AG10803 (cell line): ENCODE measurements around the gene HMX1.

Experiments used
- DNase-seq: peaks from one replicate; pipeline ENCODE4 v3.0.0; 2010; ENCODE audit warnings: low read depth
- H3K4me3 ChIP-seq: 2 replicates; pipeline ENCODE4 v1.5.1; 2011; ENCODE audit warnings: mild to moderate bottlenecking, low read length, control low read depth
- CTCF ChIP-seq: conservative IDR thresholded peaks from 2 replicates; pipeline ENCODE4 v1.5.1; 2011; ENCODE audit warnings: mild to moderate bottlenecking, low read length, control low read depth, inconsistent platforms

Gene HMX1

GRCh38 chr4:8819473-8820177 lies 52.0 kb downstream of the HMX1 start:
- no peak for TF ChIP-seq CTCF
- H3K4me3 ChIP-seq, result no peak overlapping the region
- no peak for DNase-seq

DNA sequence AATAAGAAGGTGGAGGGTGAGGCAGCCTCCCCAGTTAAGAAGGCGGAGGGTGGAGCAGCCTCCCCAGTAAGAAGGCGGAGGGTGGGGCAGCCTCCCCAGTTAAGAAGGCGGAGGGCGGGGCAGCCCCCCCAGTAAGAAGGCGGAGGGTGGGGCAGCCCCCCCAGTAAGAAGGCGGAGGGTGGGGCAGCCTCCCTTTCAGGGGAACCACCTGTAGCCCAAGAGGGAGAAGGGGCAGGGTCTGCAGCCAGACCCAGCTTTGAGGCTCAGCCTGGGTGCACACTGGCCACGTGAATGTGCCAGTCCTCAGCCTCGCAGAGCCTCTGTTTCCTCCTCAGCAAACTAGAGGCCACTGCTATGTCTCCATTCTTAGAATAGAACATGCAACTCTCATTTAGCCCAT lies 52.6 kb downstream of the HMX1 start:
- no peak for TF ChIP-seq CTCF
- no peak for DNase-seq
- H3K4me3 ChIP-seq, result no peak overlapping the region

DNA sequence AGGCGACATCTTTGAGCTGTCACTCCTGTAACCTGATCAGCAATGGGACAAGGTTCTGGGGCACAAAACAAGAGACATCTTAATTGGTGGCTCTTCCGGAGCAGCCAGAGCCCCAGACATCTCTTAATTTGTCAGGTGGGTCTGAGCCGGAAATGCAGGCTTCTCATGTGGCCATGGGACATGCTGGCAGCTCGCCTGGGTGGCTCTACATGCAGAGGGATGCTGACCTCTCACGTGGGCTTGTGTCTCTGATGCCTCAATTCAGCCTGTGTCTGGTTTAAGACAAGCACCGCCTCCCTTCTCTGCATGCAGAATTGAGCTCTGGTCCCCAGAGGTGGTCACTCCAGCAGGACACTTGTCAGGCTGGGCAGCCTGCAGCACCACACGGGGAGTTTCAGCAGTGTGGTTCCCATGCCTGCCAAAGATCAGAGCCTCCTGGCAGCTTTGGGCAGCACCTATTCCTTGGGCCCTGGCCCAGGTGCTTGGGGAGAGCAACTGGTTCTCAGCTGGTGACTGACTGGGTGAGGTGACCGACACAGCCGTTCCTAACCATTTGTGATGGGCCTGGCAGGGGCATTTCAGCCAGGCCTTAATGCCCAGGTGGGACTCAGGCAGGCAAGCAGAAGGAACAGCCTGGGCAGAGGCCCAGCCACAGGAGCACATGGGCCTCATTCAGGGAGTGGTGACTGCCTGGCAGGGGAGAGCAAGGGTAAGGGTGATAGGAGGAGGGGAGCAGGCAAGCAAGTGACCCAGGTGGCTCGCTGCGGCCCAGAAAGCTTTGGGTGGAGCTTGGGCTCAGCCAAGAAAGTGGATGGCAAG lies 53.4 kb downstream of the HMX1 start:
- DNase-seq, result no peak
- H3K4me3 ChIP-seq, result no peak overlapping the region

DNA sequence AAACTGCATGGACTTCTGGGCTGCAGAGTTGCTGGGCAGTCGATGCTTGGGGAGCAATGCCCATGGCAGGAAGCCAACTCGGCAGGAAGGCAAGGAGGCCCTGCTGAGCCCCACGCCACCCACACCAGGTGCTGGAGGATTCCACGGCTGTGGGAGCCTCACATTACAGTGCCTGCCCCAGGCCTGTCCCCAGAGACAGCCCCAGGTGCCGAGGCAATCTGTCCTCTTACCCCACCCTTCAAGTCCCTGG lies 53.9 kb downstream of the HMX1 start:
- DNase-seq, result no peak
- no peak for TF ChIP-seq CTCF
- H3K4me3 ChIP-seq, result no peak overlapping the region

More for the DNA sequence above, 53.4 kb downstream of the HMX1 start:
- TF ChIP-seq CTCF, result no peak

DNA sequence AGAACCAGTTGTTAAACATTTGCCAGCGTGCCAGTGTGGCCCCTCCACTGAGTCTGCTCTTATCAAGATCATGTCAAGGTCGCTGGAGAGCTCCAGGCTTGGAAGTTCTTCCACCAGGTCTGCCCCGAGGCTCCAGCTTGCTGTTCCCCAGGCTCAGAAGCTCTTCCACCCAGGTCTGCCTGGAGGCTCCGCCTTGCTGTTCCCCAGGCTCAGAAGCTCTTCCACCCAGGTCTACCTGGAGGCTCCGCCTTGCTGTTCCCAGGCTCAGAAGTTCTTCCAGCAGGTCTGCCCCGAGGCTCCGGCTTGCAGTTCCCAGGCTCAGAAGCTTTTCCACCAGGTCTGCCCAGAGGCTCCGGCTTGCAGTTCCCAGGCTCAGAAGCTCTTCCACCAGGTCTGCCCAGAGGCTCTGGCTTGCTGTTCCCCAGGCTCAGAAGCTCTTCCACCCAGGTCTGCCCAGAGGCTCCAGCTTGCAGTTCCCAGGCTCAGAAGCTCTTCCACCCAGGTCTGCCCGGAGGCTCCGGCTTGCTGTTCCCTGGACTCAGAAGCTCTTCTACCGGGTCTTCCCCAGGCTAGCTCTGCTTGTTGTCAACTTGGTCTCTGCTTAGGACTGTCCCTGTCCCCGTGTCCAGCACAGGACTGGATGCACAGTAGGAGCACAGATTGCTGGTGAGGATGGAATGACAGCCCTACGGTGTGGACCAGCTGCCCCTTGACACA lies 54.4 kb downstream of the HMX1 start:
- no peak for TF ChIP-seq CTCF
- DNase-seq, result no peak
- H3K4me3 ChIP-seq, result no peak overlapping the region
